Lower leg skin (tissue), 3 donors: ENCODE results near the gene NUBP2.

ENCODE experiments used
- POLR2A ChIP-seq, 2 donors: fragments of 450-650 bp; IDR thresholded peaks; one replicate each; pipeline ENCODE4 v1.6.1; 2016 to 2017; ENCODE audit warnings: antibody characterized with exemption in 2 of 2, mild to moderate bottlenecking in 1 of 2, moderate library complexity in 1 of 2
- TF ChIP-seq, protein P1 (sequence below), 3 donors: fragments of 450-650 bp; IDR thresholded peaks; one replicate each; pipeline ENCODE4 v1.5.1; 2016; ENCODE audit warnings: antibody characterized with exemption in 3 of 3, mild to moderate bottlenecking in 3 of 3, moderate library complexity in 2 of 3

DNA sequence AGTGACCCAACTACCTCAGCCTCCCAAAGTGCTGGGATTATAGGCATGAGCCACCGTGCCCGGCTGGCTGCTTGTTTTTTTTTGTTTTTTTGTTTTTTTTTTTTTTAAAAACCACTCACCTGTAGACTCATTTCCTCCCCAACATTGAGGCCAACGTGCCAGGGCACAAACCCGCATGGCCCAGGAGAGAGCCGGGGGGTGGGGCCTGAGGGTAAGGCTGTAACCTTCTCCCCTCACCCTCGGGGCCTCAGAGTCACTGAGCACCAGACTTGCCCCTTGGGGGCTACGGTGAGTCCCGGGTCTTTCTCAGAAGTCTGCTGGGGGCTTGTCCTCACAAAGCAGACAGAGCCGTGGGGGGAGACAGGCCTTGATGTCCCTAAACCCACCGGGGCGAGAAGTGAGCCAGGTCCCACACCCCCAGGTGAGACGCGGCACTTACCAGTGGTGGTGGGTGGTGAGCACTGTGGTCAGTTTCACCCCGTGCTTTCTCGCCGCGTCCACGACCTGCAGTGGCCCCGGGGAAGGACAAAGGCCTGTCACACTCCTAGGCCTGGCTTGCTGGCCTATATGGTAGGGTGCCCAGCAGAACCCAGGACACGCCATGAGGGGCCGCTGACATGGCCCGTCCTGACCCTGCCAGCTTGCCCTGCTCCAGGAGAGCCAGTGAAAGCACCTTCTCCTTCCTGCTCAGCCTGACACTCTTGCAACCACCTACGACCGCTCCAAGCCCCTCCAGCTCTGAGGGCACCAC lies 39.3 kb downstream of the NUBP2 start:
- TF ChIP-seq, protein P1, sequence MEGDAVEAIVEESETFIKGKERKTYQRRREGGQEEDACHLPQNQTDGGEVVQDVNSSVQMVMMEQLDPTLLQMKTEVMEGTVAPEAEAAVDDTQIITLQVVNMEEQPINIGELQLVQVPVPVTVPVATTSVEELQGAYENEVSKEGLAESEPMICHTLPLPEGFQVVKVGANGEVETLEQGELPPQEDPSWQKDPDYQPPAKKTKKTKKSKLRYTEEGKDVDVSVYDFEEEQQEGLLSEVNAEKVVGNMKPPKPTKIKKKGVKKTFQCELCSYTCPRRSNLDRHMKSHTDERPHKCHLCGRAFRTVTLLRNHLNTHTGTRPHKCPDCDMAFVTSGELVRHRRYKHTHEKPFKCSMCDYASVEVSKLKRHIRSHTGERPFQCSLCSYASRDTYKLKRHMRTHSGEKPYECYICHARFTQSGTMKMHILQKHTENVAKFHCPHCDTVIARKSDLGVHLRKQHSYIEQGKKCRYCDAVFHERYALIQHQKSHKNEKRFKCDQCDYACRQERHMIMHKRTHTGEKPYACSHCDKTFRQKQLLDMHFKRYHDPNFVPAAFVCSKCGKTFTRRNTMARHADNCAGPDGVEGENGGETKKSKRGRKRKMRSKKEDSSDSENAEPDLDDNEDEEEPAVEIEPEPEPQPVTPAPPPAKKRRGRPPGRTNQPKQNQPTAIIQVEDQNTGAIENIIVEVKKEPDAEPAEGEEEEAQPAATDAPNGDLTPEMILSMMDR (IDR thresholded peaks at IDR 0.05): no peak
- TF ChIP-seq POLR2A (IDR thresholded peaks at IDR 0.05): no peak
